ENCODE results near the gene TREML4.

DNA sequence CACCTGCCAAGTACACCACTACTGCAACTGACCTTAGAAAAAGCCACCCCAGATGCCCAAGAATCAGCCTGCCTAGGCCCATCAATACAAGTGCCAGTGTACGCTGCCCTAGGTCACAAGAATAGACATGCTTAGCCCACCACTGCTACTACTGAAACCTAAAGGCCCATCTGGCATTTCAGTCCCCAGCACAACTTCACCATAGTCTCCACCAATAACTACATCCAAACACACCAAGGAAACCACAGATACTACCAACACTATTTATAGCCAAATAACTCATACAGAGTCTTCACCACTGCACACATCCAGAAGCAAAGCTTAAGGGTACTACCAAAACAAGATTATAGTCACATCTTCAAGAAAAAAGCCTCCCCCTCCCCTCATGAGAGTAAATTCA, 28.2 kb downstream of the TREML4 start:
- TF ChIP-seq, protein P1, sequence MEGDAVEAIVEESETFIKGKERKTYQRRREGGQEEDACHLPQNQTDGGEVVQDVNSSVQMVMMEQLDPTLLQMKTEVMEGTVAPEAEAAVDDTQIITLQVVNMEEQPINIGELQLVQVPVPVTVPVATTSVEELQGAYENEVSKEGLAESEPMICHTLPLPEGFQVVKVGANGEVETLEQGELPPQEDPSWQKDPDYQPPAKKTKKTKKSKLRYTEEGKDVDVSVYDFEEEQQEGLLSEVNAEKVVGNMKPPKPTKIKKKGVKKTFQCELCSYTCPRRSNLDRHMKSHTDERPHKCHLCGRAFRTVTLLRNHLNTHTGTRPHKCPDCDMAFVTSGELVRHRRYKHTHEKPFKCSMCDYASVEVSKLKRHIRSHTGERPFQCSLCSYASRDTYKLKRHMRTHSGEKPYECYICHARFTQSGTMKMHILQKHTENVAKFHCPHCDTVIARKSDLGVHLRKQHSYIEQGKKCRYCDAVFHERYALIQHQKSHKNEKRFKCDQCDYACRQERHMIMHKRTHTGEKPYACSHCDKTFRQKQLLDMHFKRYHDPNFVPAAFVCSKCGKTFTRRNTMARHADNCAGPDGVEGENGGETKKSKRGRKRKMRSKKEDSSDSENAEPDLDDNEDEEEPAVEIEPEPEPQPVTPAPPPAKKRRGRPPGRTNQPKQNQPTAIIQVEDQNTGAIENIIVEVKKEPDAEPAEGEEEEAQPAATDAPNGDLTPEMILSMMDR (IDR thresholded peaks at IDR 0.05; ENCODE audit: insufficient read depth, low read depth, low read length): no peak
- TF ChIP-seq EZH2 (IDR thresholded peaks at IDR 0.05; ENCODE audit: insufficient read depth, low read length): no peak
